DMS79 (cell line): Measurements from ENCODE around the gene GALNT17.
"Not testable (repeated sequence)": the region's sequence is repeated elsewhere in the genome, so short reads cannot be mapped to it uniquely, and the experiment has no call there.

Experiments used
- DNase-seq: peaks from one replicate; lab custom pipeline; 2025; lab: John Stamatoyannopoulos, UW

The GALNT17 gene

GRCh38 chr7:71165708-71166107, 33.8 kb downstream of the GALNT17 start:
- DNase-seq, result no peak

DNA sequence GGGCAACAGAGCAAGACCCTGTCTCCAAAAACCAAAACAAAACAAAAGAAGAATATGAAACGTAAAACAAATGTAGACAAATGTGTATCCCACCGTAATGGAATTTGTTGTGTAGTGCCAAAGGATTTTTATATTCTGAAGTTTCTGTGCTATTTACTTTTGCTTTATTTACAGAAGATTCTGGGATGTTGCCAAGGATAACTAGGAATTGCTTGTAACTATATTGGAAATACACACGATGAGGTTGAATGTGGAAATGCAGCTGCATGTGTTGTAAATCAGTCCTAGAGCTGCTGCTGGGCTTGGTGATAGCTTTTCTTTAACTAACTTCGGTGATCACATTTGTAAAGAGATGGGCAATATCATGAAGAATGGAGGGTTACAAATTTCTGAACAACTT, 39.5 kb downstream of the GALNT17 start:
- DNase-seq, result no peak

- peak; percentile 7 for DNase-seq
Measured at GRCh38 chr7:71173955-71174354, 42.0 kb downstream of the GALNT17 start.

GRCh38 chr7:71182438-71182935, 50.5 kb downstream of the GALNT17 start:
- DNase-seq, result no peak

- DNase-seq, result no peak
Measured at GRCh38 chr7:71184136-71184535, 52.2 kb downstream of the GALNT17 start.

GRCh38 chr7:71184609-71185008, 52.7 kb downstream of the GALNT17 start:
- no peak for DNase-seq

- no peak for DNase-seq
Measured at GRCh38 chr7:71186535-71187057, 54.7 kb downstream of the GALNT17 start.

- DNase-seq, result no peak
Measured at GRCh38 chr7:71191771-71192170, 59.8 kb downstream of the GALNT17 start.

- DNase-seq, result no peak
Measured at GRCh38 chr7:71193099-71193810, 61.3 kb downstream of the GALNT17 start.

- DNase-seq, result no peak
Measured at GRCh38 chr7:71198391-71198790, 66.4 kb downstream of the GALNT17 start.

GRCh38 chr7:71198887-71199286, 66.9 kb downstream of the GALNT17 start:
- no peak for DNase-seq

DNA sequence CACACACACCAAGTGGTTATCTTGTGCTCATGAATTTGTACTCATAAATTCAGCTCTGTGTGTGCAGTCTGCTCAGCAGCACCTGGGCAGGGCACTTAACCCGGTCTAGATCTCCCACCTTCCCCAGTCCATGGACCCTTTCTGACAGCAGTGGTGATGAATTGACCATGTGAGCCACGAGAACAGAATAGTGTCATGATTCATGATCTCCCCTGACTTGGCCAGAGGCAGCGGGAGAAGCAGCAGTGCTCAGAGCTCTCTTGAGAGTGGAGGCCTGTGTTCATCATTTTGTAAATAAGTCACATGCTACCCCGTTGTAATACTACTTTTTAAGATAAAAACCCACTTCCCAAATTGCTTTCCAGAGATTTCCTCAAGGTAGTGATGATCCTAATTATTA, 74.2 kb downstream of the GALNT17 start:
- no peak for DNase-seq

DNA sequence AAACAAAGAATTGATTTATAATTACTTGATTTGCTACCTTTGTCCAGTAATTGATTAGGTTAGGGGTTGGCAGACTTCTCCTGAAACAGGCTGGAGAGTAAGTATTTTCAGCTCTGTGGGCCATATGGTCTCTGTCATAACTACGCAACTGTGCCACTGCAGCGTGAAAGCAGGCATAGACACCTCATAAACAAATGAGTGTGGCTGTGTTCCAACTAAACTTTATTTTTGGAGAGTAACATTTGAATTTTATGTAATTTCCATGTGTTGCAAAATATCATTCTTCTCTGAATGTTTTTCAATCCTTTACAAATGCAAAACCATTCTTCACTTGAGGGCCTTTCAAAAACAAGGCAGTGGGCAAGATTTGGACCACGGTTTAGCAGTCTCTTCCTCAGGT, 76.9 kb downstream of the GALNT17 start:
- no peak for DNase-seq

GRCh38 chr7:71209484-71209883, 77.5 kb downstream of the GALNT17 start:
- not testable (repeated sequence) for DNase-seq

DNA sequence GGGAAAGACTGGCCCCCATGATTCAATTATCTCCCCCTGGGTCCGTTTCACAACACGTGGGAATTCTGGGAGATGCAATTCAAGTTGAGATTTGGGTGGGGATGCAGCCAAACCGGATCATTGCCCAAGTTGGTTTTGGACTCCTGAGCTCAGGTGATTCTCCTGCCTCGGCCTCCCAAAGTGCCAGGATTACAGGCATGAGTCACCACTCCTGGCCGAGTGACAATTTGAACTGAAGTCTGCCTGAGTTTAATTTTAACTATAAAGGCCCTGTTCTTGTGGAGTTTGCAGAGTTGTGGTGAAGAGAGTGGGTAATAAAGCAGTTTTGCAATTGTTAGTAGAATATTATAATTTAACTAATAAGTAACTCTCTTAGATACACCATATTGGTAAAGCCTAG, 78.3 kb downstream of the GALNT17 start:
- no peak for DNase-seq

DNA sequence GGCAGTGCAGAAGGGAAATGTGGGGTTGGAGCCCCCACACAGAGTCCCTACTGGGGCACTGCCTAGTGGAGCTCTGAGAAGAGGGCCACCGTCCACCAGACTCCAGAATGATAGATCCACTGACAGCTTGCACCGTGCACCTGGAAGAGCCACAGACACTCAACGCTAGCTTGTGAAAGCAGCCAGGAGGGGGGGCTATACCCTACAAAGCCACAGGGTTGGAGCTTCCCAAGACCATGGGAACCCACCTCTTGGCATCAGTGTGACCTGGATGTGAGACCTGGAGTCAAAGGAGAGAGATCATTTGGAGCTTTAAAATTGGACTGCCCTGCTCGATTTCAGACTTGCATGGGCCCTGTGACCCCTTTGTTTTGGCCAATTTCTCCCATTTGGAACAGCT, 80.5 kb downstream of the GALNT17 start:
- DNase-seq, result not testable (repeated sequence)

DNA sequence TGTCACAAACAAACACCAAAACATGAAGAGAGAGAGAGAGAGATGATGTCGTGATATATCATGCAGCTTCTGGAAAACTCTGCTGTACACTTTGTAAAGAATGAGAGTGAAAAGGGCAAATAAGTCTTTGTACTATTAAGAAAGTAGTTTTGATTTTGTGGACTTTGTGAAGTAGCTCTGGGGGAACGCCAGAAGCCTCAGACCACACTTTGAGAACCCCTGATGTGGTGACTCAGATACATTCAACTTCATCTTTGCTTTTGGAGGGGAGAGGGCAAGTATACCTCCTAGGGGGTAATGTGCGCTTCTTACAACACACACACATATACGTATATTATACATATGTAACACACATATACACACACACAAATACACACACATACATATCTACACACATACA, 84.3 kb downstream of the GALNT17 start:
- DNase-seq, result no peak

DNA sequence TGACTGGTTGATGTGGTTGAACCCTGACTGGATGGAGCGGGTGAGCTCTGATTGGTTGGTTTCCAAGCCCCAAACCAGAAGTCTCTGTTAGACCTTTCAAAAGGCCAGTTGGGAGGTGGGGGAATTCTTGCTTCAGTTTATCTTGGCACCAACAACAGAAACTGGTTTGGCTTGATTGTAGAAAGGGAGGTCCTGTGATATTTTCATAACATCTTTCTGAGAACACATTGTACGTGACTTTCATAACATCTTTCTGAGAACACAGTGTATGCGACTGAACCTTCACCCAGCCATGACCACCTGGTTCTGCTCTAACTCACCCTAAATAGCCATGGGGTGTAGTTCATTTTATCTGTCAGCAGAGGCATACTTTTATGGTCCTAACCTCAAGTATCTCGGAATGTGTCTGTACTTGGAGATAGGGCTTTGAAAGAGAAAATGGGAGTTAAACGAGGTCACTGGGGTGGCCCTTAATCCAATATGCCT, 88.3 kb downstream of the GALNT17 start:
- DNase-seq, result no peak

- DNase-seq, result no peak
Measured at GRCh38 chr7:71221049-71221448, 89.1 kb downstream of the GALNT17 start.

- DNase-seq, result no peak
Measured at GRCh38 chr7:71221549-71221948, 89.6 kb downstream of the GALNT17 start.

DNA sequence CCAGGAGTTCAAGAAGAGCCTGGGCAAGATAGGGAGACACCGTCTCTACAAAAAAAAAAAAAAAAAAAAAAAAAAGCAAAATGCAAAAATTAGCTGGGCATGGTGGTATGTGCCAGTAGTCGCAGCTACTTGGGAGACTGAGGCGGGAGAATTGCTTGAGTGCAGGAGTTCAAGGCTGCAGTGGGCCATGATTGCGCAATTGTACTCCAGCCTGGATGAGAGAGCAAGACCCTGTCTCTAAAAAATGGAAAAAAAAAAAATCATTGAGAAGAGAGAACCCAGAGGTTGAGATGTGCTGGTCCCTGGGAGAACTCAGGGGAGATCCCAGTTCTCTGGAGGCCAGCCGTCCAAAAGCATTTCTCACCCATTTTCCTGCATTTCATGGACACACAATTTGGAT, 95.2 kb downstream of the GALNT17 start:
- no peak for DNase-seq

- no peak for DNase-seq
Measured at GRCh38 chr7:71229148-71229547, 97.2 kb downstream of the GALNT17 start.

DNA sequence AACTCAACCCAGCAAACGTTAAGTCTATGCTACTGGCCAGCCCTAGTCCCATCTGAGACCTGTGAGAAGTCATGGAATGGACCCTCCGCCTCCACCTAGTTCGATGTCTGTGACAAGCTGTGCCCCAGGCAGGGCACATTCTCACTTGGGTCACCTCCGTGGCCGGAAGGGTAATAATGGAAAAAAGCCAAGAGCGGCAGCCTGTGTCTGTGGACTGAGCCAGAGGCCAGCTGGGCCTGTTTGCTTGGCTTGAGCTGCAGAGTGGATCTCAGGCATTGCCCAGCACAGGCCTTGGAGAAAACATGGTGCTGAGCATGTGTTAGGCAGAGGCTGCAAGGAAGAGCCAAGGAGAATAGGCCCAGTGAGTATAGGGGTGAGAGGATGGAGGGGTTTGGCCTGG, 97.8 kb downstream of the GALNT17 start:
- no peak for DNase-seq

- no peak for DNase-seq
Measured at GRCh38 chr7:71235253-71235652, 103.3 kb downstream of the GALNT17 start.
